ENCODE results near the gene MRC1.

Gene MRC1

DNA sequence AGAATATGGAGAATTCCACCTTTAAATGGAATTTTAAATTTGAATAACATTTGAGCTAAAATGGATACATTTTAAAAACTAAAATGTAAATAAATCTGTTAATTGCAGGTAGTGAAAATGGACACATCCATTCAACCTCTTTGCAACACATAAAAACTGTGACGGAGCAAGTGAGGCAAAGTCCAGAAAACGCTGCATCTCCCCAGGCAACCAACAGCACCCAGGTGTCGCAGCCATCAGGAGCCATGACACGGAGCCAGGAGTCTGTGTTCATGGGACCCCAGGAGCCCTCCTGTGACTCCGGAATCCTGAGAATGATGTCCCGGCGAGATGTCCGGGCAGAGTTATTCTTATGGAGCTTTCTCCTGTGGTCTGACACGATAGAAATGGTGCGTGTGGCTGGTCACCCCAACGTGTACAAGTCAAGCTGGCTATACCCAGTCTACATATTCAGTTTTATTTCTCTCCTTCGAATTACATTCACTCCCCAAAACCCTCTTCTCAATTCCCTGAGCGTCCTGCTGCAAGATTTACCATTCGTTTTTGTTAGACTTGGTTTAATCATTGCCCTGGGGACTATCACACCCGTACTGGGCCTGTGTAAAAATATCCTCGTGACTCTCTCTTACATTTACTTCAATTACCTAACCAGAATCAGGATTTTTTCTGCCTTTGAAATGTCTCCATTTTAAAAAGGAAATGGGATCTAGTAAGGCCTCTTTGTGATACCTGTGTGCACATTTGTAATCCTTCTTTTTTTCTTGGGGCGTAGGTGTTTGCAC, 13.1 kb upstream of the MRC1 start:
- no peak for DNase-seq (ENCODE audit: low read depth in 2 of 2)

- DNase-seq (ENCODE audit: low read depth in 2 of 2): no peak
These were observed 7.6 kb upstream of the MRC1 start for GRCh38 chr10:17801507-17801906.

GRCh38 chr10:17802350-17802749, 6.8 kb upstream of the MRC1 start:
- DNase-seq (ENCODE audit: low read depth in 2 of 2): no peak

DNA sequence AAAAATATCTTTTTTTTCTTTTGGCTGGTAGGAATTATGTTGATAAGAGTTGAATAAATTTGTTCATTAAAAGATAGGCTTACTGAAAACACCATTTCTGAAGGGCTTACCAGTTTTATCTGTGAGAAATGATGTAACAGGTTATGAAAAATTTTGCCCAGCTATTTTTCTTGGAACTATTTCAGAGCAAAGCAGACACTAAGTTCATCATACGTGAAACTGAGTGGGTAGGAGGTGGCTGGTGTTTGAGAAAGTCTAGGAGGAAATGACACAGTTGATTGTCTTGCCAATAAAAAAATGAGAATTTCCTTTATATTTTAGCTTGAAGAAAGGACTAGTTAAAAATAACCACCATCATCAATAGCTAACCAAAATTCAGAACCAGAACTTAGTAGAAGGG, 6.2 kb upstream of the MRC1 start:
- DNase-seq (ENCODE audit: low read depth in 2 of 2): no peak

DNA sequence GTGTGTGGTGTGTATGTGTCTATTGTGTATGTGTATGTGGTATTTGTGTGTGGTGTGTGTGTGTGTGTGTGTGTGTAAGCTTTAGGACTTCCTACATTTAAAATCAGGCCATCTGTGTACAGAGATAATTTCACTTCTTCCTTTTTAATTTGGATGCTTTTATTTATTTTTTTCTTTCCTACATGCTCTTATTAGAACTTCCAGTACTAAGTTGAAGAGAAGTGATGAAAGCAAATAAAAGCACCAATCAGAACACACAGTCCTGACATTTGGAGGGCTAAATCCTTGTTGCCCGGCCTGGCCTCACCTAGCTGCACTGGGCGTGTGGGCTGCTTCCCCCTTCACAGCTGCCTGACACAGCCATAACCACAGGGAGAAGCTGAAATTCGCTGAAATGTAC, 3.8 kb upstream of the MRC1 start:
- DNase-seq (ENCODE audit: low read depth in 2 of 2): no peak

DNA sequence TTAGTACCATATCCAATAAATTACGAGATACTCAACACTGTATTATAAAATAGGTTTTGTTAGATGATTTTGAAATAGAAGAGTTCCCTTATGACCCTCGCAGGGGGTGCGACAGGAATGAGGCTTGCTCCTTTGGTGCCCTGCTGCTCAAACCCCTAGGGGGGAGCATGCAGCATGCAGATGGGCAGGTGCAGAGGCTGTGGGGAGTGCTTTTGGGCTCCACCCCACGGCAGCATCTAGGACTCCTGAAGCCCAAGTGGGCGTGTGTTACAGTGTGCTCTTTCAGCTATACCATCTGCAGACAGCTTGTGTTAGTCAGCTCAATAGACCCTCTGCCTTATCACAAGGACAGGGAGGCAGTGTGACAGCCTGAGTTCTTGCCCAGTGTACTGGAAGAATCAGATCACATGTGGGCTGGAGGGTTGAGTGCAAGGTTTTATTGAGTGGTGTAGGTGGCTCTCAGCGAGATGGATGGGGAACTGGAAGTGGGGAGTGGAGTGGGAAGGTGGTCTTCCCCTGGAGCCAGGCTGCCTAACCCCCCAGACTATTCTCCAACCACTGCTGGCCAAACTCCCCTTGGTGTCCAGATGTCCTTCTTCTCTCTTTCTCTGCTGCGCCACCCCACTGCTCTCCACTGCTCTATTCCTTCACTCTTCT, 3.1 kb upstream of the MRC1 start:
- no peak for DNase-seq (ENCODE audit: low read depth in 2 of 2)

DNA sequence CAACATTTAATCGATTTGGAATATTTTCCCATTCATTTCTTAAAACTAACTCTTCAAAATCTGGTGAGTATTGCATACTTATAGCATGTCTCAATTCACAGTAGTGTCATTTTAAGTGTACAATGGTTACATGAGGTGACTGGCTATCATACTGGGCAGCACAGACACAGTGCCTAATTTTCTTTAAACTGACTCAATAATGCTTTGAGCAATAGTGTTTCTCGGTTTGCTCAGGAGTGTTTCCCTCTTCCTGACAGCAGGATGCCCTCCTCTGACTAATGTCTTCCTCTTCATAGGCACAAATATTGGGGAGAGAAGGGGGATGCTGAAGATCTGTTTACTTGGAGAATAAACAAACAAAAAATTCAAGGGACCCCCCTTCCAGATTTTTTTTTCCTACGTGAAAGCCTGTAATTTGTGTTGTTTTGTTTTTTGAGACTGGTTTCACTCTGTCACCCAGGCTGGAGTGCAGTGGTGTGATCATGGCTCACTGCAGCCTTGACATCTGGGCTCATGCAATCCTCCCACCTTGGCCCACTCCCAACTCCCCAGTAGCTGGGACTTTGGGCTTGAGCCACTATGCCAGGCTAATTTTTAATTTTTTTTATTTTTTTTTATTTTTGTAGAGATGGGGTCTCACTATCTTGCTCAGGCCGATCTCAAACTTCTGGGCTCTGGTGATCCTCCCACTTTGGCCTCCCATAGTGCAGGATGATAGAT, 2.2 kb downstream of the MRC1 start:
- no peak for DNase-seq (ENCODE audit: low read depth in 2 of 2)

GRCh38 chr10:17814973-17815372, 5.8 kb downstream of the MRC1 start:
- DNase-seq (ENCODE audit: low read depth in 2 of 2): no peak

DNA sequence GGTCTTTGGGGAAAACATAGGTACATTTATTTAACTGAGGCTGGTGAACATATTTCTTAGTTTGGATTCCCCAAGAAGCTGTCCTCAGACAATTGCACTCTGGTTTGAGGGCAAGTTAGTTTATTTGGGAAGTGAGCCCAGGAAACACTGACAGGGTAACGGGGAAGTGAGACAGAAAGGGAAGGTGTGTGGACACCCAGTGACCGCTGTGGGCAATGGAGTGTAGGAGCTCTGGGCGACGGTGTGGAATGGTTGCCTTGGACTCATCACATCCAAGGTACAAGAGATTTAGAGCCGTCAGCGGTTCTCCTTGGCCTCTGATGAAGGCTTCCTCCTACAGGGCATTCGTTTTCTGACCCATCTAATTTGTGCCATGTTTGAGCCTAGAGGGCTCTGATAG, 7.1 kb downstream of the MRC1 start:
- DNase-seq (ENCODE audit: low read depth in 2 of 2): no peak

- no peak for DNase-seq (ENCODE audit: low read depth in 2 of 2)
These were observed 8.2 kb downstream of the MRC1 start for GRCh38 chr10:17817316-17817715.

DNA sequence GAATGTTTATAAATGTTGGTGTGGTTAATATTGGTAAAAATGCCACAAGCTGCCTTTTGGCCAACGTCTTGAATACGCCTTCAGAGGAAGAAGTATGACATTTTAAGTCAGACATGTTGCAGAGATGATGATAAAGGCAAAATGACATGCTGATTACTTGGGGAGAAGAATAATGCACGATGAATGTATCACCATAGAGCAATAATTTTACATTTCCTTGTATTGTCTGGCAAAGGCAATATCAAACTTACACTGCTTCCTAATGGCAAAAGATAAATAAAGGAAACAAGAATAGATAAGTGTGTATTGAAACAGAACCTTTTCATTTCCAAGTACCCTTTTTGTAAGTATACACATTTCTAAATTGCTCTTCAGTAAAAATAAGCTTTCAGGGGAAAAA, 8.6 kb downstream of the MRC1 start:
- DNase-seq (ENCODE audit: low read depth in 2 of 2): no peak

DNA sequence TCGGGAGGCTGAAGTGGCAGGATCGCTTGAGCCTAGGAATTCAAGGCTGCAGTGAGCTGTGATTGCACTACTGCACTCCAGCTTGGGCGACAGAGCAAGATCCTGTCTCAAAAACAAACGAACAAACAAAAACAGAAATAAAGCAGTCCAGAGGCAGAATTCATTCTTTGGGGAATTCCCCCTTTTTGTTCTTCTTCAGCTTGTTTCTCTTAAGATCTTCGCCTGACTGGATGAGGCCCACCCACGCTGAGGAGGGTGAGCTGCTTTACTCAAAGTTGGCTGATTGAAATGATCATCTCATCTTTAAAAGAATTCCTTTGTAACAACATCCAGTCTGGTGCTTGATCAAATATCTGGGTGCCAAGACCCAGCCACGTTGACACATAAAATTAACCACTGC, 10.7 kb downstream of the MRC1 start:
- DNase-seq (ENCODE audit: low read depth in 2 of 2): no peak

GRCh38 chr10:17820943-17821342, 11.8 kb downstream of the MRC1 start:
- DNase-seq (ENCODE audit: low read depth in 2 of 2): no peak

DNA sequence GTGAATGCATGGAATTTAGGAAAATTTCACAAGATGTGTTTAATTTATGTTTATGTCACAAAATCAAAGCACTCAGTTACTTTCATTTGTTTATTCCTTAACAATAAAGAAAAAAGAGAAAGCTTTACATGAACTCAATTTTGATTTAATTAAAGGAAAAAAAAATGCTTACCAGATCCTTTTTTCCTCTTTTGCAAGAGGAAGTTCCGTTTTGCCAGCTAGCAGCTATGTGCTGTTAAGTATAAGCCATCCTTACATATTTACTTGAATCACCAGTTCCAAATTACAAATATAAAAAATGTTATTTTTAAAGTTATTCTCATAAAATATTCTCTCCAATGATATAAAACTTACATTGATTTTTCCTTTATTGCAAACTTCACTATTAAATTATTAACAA, 12.7 kb downstream of the MRC1 start:
- DNase-seq (ENCODE audit: low read depth in 2 of 2): no peak

GRCh38 chr10:17831341-17831740, 22.2 kb downstream of the MRC1 start:
- no peak for DNase-seq (ENCODE audit: low read depth in 2 of 2)

GRCh38 chr10:17831896-17832295, 22.7 kb downstream of the MRC1 start:
- DNase-seq (ENCODE audit: low read depth in 2 of 2): no peak

GRCh38 chr10:17833656-17834055, 24.5 kb downstream of the MRC1 start:
- no peak for DNase-seq (ENCODE audit: low read depth in 2 of 2)

GRCh38 chr10:17835688-17836087, 26.5 kb downstream of the MRC1 start:
- no peak for DNase-seq (ENCODE audit: low read depth in 2 of 2)

DNA sequence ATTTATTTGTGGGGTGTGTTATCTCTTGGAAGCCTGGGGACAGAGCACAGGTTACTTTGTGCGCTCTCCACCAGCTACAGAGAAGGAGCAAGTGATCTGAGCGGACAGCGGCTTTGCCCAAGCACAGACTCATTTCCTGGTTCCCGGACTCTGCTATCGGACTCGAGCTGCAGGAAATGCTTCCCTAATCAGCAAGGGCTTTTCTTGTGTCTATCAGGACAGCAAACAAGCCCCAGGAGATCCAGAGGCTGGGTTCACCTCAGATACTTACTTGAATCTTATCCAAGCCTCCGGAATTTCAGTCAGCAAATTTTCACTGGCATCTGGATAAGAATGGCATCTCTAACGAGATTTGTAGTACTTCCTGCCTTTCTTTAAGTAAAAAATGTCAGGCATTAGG, 27.8 kb downstream of the MRC1 start:
- no peak for DNase-seq (ENCODE audit: low read depth in 2 of 2)

DNA sequence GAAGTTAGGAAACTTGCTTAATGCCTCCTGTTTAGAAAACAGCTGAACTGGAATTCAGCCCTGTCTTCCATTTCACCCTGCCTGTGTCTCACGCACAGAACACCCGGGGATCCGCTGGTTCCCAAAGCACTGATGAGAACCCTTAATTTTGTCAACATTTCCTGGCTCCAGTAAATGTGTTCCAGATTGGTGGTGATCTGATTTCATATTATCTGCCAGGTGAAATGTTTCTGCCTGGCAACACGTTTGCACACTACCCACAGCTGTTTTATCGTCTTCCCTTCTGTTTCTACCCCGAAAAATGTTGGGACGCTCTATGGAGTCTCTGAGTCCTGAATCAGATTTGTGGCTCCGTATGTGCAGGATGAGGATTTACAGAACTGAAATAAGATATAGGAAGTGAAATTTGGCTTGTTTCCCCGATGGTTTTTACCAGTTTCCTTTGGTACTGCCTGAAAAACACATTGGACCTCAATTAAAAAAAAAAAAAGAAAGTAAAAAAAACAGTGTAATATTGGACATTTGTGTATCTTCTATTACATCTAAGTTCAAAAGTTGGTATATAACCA, 29.0 kb downstream of the MRC1 start:
- DNase-seq (ENCODE audit: low read depth in 2 of 2): no peak

- no peak for DNase-seq (ENCODE audit: low read depth in 2 of 2)
These were observed 31.9 kb downstream of the MRC1 start for GRCh38 chr10:17841050-17841449.

DNA sequence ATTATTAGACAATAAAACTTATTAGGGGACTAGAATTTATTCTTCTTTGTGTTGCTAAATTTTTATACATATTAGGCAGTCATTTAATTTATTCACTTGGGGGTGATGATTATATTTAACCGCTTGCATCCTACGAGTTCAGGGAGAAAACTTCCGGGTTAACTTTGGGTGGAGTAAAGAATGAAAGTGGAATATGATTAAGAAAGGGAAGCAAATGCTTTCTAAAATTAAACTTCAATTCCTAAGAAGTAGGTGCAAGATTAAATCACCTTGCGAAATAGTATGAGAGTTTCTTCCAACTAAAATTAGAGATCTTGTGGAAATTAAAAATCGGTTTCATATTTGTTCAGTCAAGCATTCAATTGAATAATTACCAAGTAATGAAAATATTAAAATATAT, 33.5 kb downstream of the MRC1 start:
- DNase-seq (ENCODE audit: low read depth in 2 of 2): no peak
